Activated CD4-positive, alpha-beta T cell treated with anti-CD3 and anti-CD28 coated beads for 36 hours (primary cell): ENCODE measurements around the gene PCGF3. TPM values are rescaled to one million over a fixed set of nuclear protein-coding genes. Genes with fewer than 3 reads are reported as not detected.

ENCODE experiments used
- ATAC-seq: fragments of 200-7000 bp; cut with Tn5 transposase; one replicate; pipeline ENCODE4 v1.10.0; 2021; ENCODE audit warnings: mild to moderate bottlenecking, moderate library complexity
- CTCF ChIA-PET: fragments of 350-600 bp; sonication (Branson Sonifier 250); formaldehyde crosslinking; loops from one replicate; lab custom pipeline; 2021; ENCODE audit warnings: antibody characterized with exemption; lab: Charles Lee
- POLR2A ChIA-PET: fragments of 350-600 bp; sonication (Branson Sonifier 250); formaldehyde crosslinking; loops from one replicate; lab custom pipeline; 2021; ENCODE audit warnings: antibody characterized with exemption, inconsistent platforms; lab: Charles Lee
- DNase-seq: peaks from one replicate; pipeline ENCODE4 v3.0.0-alpha.2; 2020
- H3K27ac Mint-ChIP-seq: one replicate; pipeline ENCODE4 v1.8.0; 2021; ENCODE audit warnings: mixed read lengths
- H3K27me3 Mint-ChIP-seq: one replicate; pipeline ENCODE4 v1.8.0; 2021; ENCODE audit warnings: mixed read lengths
- H3K36me3 Mint-ChIP-seq: one replicate; pipeline ENCODE4 v1.8.0; 2021; ENCODE audit warnings: low read depth, mixed read lengths
- H3K4me1 Mint-ChIP-seq: one replicate; pipeline ENCODE4 v1.8.0; 2021; ENCODE audit warnings: mixed read lengths
- H3K4me3 Mint-ChIP-seq: one replicate; pipeline ENCODE4 v1.8.0; 2021; ENCODE audit warnings: mild to moderate bottlenecking, moderate library complexity, mixed read lengths
- H3K9me3 Mint-ChIP-seq: one replicate; pipeline ENCODE4 v1.8.0; 2021; ENCODE audit warnings: low read depth, mixed read lengths
- intact Hi-C, 2 experiments: fragments of 100-400 bp; cut with DNase I in 1 of 2; cut with micrococcal nuclease in 1 of 2; formaldehyde crosslinking; loops; one replicate each; pipeline versions ENCODE4 v1.14.2 to v1.15.1; 2022 to 2024; cut with DNase I, micrococcal nuclease
- total RNA-seq, 2 experiments: library from RNA; stranded (reverse); gene quantifications; one replicate each; pipeline ENCODE4 v1.2.3, GENCODE V29; 2021

PCGF3 gene
- total RNA-seq, 2 experiments from 2014 or later: 20.6 to 22.5 TPM

GRCh38 chr4:679104-679481, 26.5 kb upstream of the PCGF3 start:
- Mint-ChIP-seq H3K4me3 (no peak overlapping the region), H3K27ac (no peak overlapping the region), H3K36me3 (no peaks in the 10 kb centered on the region), H3K9me3 (no peaks in the 10 kb centered on the region), H3K27me3 (no peaks in the 10 kb centered on the region), H3K4me1 (peaks cover 8% of the 10 kb centered on the region)
- DNase-seq: peak; percentile 17
- no peak for ATAC-seq
- intact Hi-C loops: loop anchor here (10.0 kb wide), 2 partner anchors 174 to 1196 kb away; partner anchors contain the start of gene NSD2 (in 1 of the 2)
- ChIA-PET CTCF (interaction anchor here (1.2 kb wide), 1 partner anchor 63 kb away, joined by 3 read pairs; no protein-coding TSS in a partner anchor), POLR2A (no interaction called here)

GRCh38 chr4:679629-680028, 26.0 kb upstream of the PCGF3 start:
- POLR2A ChIA-PET: no interaction called here

GRCh38 chr4:680091-680490, 25.5 kb upstream of the PCGF3 start:
- CTCF ChIA-PET: no interaction called here
- Mint-ChIP-seq H3K27me3 (no peaks in the 10 kb centered on the region), H3K27ac (no peak overlapping the region), H3K9me3 (no peaks in the 10 kb centered on the region), H3K4me3 (no peak overlapping the region), H3K36me3 (no peaks in the 10 kb centered on the region), H3K4me1 (peaks cover 8% of the 10 kb centered on the region)
- DNase-seq (peak; percentile 3), ATAC-seq (no peak)
- POLR2A ChIA-PET: interaction anchor here (0.6 kb wide), 1 partner anchor 95 kb away, joined by 3 read pairs; no protein-coding TSS in a partner anchor
- intact Hi-C loops: loop anchor here in 1 of 2 experiments (5.0 kb wide), 1 partner anchor 607 kb away; the partner anchor contains the start of gene MAEA

More at GRCh38 chr4:679629-680028, 26.0 kb upstream of the PCGF3 start:
- CTCF ChIA-PET: interaction anchor here (1.2 kb wide), 1 partner anchor 63 kb away, joined by 3 read pairs; no protein-coding TSS in a partner anchor
- Mint-ChIP-seq H3K4me1 (peaks cover 8% of the 10 kb centered on the region), H3K27me3 (no peaks in the 10 kb centered on the region), H3K4me3 (no peak overlapping the region), H3K9me3 (no peaks in the 10 kb centered on the region), H3K27ac (no peak overlapping the region), H3K36me3 (no peaks in the 10 kb centered on the region)
- intact Hi-C loops: loop anchor here (5.0 to 10.0 kb wide), 3 partner anchors 175 to 1195 kb away; partner anchors contain the start of genes MAEA (in 1 of the 2) and NSD2 (in 1 of the 2)
- DNase-seq: peak; percentile 7
- no peak for ATAC-seq

- Mint-ChIP-seq H3K4me3 (peak overlapping the region; percentile 39), H3K27me3 (no peaks in the 10 kb centered on the region), H3K4me1 (peaks cover 5% of the 10 kb centered on the region), H3K27ac (no peak overlapping the region), H3K36me3 (no peaks in the 10 kb centered on the region), H3K9me3 (no peaks in the 10 kb centered on the region)
- intact Hi-C loops: loop anchor here in 1 of 2 experiments (5.0 kb wide), 1 partner anchor 607 kb away; the partner anchor contains the start of gene MAEA
- peak; percentile 48 for DNase-seq
- ATAC-seq: peak; percentile 9
- CTCF ChIA-PET: interaction anchor here (0.7 kb wide), 1 partner anchor 103 kb away, joined by 3 read pairs; no protein-coding TSS in a partner anchor
- POLR2A ChIA-PET: interaction anchor here (0.6 kb wide), 1 partner anchor 95 kb away, joined by 3 read pairs; no protein-coding TSS in a partner anchor
Observed at GRCh38 chr4:680551-680927, 25.1 kb upstream of the PCGF3 start.

GRCh38 chr4:680928-681645, 24.5 kb upstream of the PCGF3 start:
- peaks cover 4% of the 10 kb centered on the region for H3K4me1 Mint-ChIP-seq
- ChIA-PET POLR2A (no interaction called here), CTCF (interaction anchor here (0.7 kb wide), 1 partner anchor 103 kb away, joined by 3 read pairs; no protein-coding TSS in a partner anchor)
- peak; percentile 69 for DNase-seq
- H3K27ac Mint-ChIP-seq: no peak overlapping the region
- peak overlapping the region; percentile 39 for H3K4me3 Mint-ChIP-seq
- no peaks in the 10 kb centered on the region for H3K9me3 Mint-ChIP-seq
- ATAC-seq: peak; percentile 45
- intact Hi-C loops: loop anchor here in 1 of 2 experiments (1.0 to 5.0 kb wide), 2 partner anchors 24 to 606 kb away; partner anchors contain the start of genes MAEA and PCGF3
- H3K27me3 Mint-ChIP-seq: no peaks in the 10 kb centered on the region
- H3K36me3 Mint-ChIP-seq: no peaks in the 10 kb centered on the region

GRCh38 chr4:681736-682451, 23.7 kb upstream of the PCGF3 start:
- Mint-ChIP-seq H3K27ac (no peak overlapping the region), H3K36me3 (no peaks in the 10 kb centered on the region), H3K4me3 (no peak overlapping the region), H3K4me1 (peaks cover 4% of the 10 kb centered on the region), H3K9me3 (no peaks in the 10 kb centered on the region), H3K27me3 (no peaks in the 10 kb centered on the region)
- intact Hi-C loops: loop anchor here in 1 of 2 experiments (1.0 to 5.0 kb wide), 2 partner anchors 23 to 605 kb away; partner anchors contain the start of genes MAEA and PCGF3
- ATAC-seq: peak; percentile 6
- CTCF ChIA-PET: no interaction called here
- DNase-seq: peak; percentile 54
- POLR2A ChIA-PET: no interaction called here

GRCh38 chr4:682490-683172, 23.0 kb upstream of the PCGF3 start:
- POLR2A ChIA-PET: no interaction called here
- intact Hi-C loops: loop anchor here in 1 of 2 experiments (5.0 kb wide), 1 partner anchor 605 kb away; the partner anchor contains the start of gene MAEA
- no peaks in the 10 kb centered on the region for H3K36me3 Mint-ChIP-seq
- no peak overlapping the region for H3K4me3 Mint-ChIP-seq
- H3K27me3 Mint-ChIP-seq: peaks cover under 1% of the 10 kb centered on the region
- CTCF ChIA-PET: no interaction called here
- H3K27ac Mint-ChIP-seq: no peak overlapping the region
- peaks cover 4% of the 10 kb centered on the region for H3K4me1 Mint-ChIP-seq
- DNase-seq: peak; percentile 7
- H3K9me3 Mint-ChIP-seq: no peaks in the 10 kb centered on the region
- ATAC-seq: no peak

GRCh38 chr4:683247-683897, 22.3 kb upstream of the PCGF3 start:
- H3K27me3 Mint-ChIP-seq: peaks cover 5% of the 10 kb centered on the region
- H3K36me3 Mint-ChIP-seq: no peaks in the 10 kb centered on the region
- no peak overlapping the region for H3K27ac Mint-ChIP-seq
- ChIA-PET CTCF (interaction anchor here (0.5 to 1.4 kb wide), 2 partner anchors 15 to 141 kb away, joined by 3 to 6 read pairs; no protein-coding TSS in a partner anchor), POLR2A (no interaction called here)
- no peaks in the 10 kb centered on the region for H3K9me3 Mint-ChIP-seq
- peak; percentile 13 for ATAC-seq
- intact Hi-C loops: loop anchor here in 1 of 2 experiments (5.0 kb wide), 1 partner anchor 604 kb away; the partner anchor contains the start of gene MAEA
- peaks cover 4% of the 10 kb centered on the region for H3K4me1 Mint-ChIP-seq
- DNase-seq: peak; percentile 13
- no peak overlapping the region for H3K4me3 Mint-ChIP-seq

GRCh38 chr4:683982-684622, 21.5 kb upstream of the PCGF3 start:
- H3K4me1 Mint-ChIP-seq: peaks cover 4% of the 10 kb centered on the region
- H3K4me3 Mint-ChIP-seq: no peak overlapping the region
- CTCF ChIA-PET: interaction anchor here (0.5 to 1.4 kb wide), 4 partner anchors 14 to 258 kb away, joined by 3 to 6 read pairs (median 4); no protein-coding TSS in a partner anchor
- H3K27ac Mint-ChIP-seq: no peak overlapping the region
- ATAC-seq (peak; percentile 45), DNase-seq (peak; percentile 72)
- POLR2A ChIA-PET: no interaction called here
- H3K27me3 Mint-ChIP-seq: peaks cover 5% of the 10 kb centered on the region
- no peaks in the 10 kb centered on the region for H3K36me3 Mint-ChIP-seq
- no peaks in the 10 kb centered on the region for H3K9me3 Mint-ChIP-seq
- intact Hi-C loops: loop anchor here in 1 of 2 experiments (5.0 kb wide), 1 partner anchor 603 kb away; the partner anchor contains the start of gene MAEA
